ENCODE data around the gene PLCD3. TPM values are rescaled to one million over a fixed set of nuclear protein-coding genes. Genes with fewer than 3 reads are reported as not detected.

PLCD3 gene
- total and polyA plus RNA-seq, 2 of the 4 experiments (the other 2 are of a cell fraction) = 5.6 to 36.6 TPM

- no peak overlapping the region for H2AK5ac ChIP-seq (ENCODE audit: low read depth, low read length)
- WGBS, 2 experiments (ENCODE audit: extremely low coverage in 2 of 2, insufficient read length in 1 of 2) = no CpG with 5 or more reads among the region's 5 CpGs
- no peak overlapping the region for H2AFZ ChIP-seq (replicated peaks; ENCODE audit: low read length, poor library complexity)
- no peak overlapping the region for H4K5ac ChIP-seq (ENCODE audit: low read depth, low read length)
- H4K20me1 ChIP-seq (ENCODE audit: insufficient read depth, low read length) = peaks cover 13% of the 10 kb centered on the region
- H3K4ac ChIP-seq (ENCODE audit: low read depth, low read length) = no peak overlapping the region
- CTCF ChIA-PET = interaction anchor here (1.1 kb wide), 1 partner anchor 166 kb away, joined by 3 read pairs; no protein-coding TSS in a partner anchor
- H3K9me1 ChIP-seq (ENCODE audit: insufficient read depth, low read length) = no peaks in the 10 kb centered on the region
- H3K14ac ChIP-seq (replicated peaks; ENCODE audit: low read depth, low read length) = no peak overlapping the region
- H3K27ac ChIP-seq (ENCODE audit: insufficient read depth, low read length) = no peak overlapping the region
- TF ChIP-seq RFX5 (IDR thresholded peaks at IDR 0.05; ENCODE audit: low read depth, low read length) (no peak), CEBPB (IDR thresholded peaks at IDR 0.05; ENCODE audit: low read depth, low read length) (no peak), NFE2L2 (IDR thresholded peaks at IDR 0.05; ENCODE audit: low read depth, low read length) (no peak)
- no peak overlapping the region for H3K18ac ChIP-seq (ENCODE audit: low read depth, low read length)
- H3K4me1 ChIP-seq (ENCODE audit: control insufficient read depth, insufficient read depth, low read length) = no peaks in the 10 kb centered on the region
- H2AK9ac ChIP-seq (replicated peaks; ENCODE audit: low read depth, low read length, poor library complexity) = no peak overlapping the region
- no peak overlapping the region for H2BK5ac ChIP-seq (ENCODE audit: low read depth, low read length, poor library complexity, severe bottlenecking)
- H2BK20ac ChIP-seq (ENCODE audit: low read depth, low read length) = no peak overlapping the region
- no peak overlapping the region for H4K8ac ChIP-seq (ENCODE audit: low read depth in 2 of 2, low read length in 2 of 2)
- dilution Hi-C loops (cut with HindIII; ENCODE audit: low sequenced_read_pairs, unreplicated experiment) = no loop called here
- H4K91ac ChIP-seq (ENCODE audit: insufficient read depth, low read depth, low read length) = no peak overlapping the region
- intact Hi-C loops (cut with micrococcal nuclease) = no loop called here
- no peaks in the 10 kb centered on the region for H3K9me3 ChIP-seq (ENCODE audit: control insufficient read depth, insufficient read depth, low read length)
- no peak overlapping the region for H3K23ac ChIP-seq (ENCODE audit: low read depth, low read length)
- H3K27me3 ChIP-seq (ENCODE audit: control insufficient read depth, insufficient read depth, low read length) = no peaks in the 10 kb centered on the region
- H3K4me2 ChIP-seq (ENCODE audit: low read depth, low read length) = no peak overlapping the region
- no peak overlapping the region for H2BK15ac ChIP-seq (ENCODE audit: low read depth, low read length)
- DNase-seq (no peak), ATAC-seq (ENCODE audit: low read depth) (no peak)
- peaks cover 78% of the 10 kb centered on the region for H3K36me3 ChIP-seq (ENCODE audit: control insufficient read depth, insufficient read depth, low read length)
- BruUV-seq (replicated peaks) = no TSS peak
- POLR2A ChIA-PET (ENCODE audit: unreplicated experiment) = no interaction called here
- no peak overlapping the region for H2BK120ac ChIP-seq (ENCODE audit: low read depth, low read length)
- in situ Hi-C loops (cut with MboI; ENCODE audit: low sequenced_read_pairs) = no loop called here
- H3K56ac ChIP-seq (ENCODE audit: extremely low read depth, insufficient read depth, low read length) = no peak overlapping the region
- peaks cover 4 to 39% of the 10 kb centered on the region in 2 experiments; a peak in 2 of 4 replicates for H3K79me1 ChIP-seq (ENCODE audit: low read depth in 1 of 2, low read length in 2 of 2)
- no peak overlapping the region for H3K9ac ChIP-seq (ENCODE audit: low read depth, low read length)
- H3K4me3 ChIP-seq (ENCODE audit: insufficient read depth, low read depth, low read length) = no peak overlapping the region
Measured at GRCh38 chr17:45106096-45106495, 26.2 kb downstream of the PLCD3 start.
